ENCODE measurements around the gene SQOR.

- TF ChIP-seq POLR2AphosphoS5 (IDR thresholded peaks at IDR 0.05; ENCODE audit: low read depth, low read length), result no peak
- no peak for TF ChIP-seq REST (IDR thresholded peaks at IDR 0.05; ENCODE audit: low read depth)
- no peak for TF ChIP-seq EZH2 (IDR thresholded peaks at IDR 0.05)
- TF ChIP-seq CTCF (IDR thresholded peaks at IDR 0.05 in 2 of 3, conservative IDR thresholded peaks at IDR 0.05 in 1 of 3; ENCODE audit: borderline replicate concordance in 1 of 3, insufficient read depth in 1 of 3, low read depth in 2 of 3, low read length in 2 of 3), result no peak
- TF ChIP-seq CEBPB (IDR thresholded peaks at IDR 0.05; ENCODE audit: low read depth), result no peak
Observed at GRCh38 chr15:45710657-45711056, 75.8 kb downstream of the SQOR start.
